ENCODE measurements around the gene HS3ST3B1.

HS3ST3B1 gene

GRCh38 chr17:14300575-14301278 lies at the start of gene HS3ST3B1:
TSS of gene HS3ST3B1 (plus strand) at chr17:14301081. CDS start at chr17:14301519, 438 bp downstream.
- TF ChIP-seq POLR2A (IDR thresholded peaks at IDR 0.05; ENCODE audit: low read length): no peak
- TF ChIP-seq GATA1 (IDR thresholded peaks at IDR 0.05; ENCODE audit: low read depth, low read length): no peak
- peak; percentile 92 to 93 for DNase-seq

GRCh38 chr17:14261406-14261805 lies 39.5 kb upstream of the HS3ST3B1 start:
- TF ChIP-seq POLR2A (IDR thresholded peaks at IDR 0.05; ENCODE audit: low read length): no peak
- TF ChIP-seq GATA1 (IDR thresholded peaks at IDR 0.05; ENCODE audit: low read depth, low read length): no peak
- DNase-seq: no peak

GRCh38 chr17:14268264-14268663 lies 32.6 kb upstream of the HS3ST3B1 start:
- TF ChIP-seq POLR2A (IDR thresholded peaks at IDR 0.05; ENCODE audit: low read length) (no peak), GATA1 (IDR thresholded peaks at IDR 0.05; ENCODE audit: low read depth, low read length) (no peak)
- no peak for DNase-seq

GRCh38 chr17:14269473-14269872 lies 31.4 kb upstream of the HS3ST3B1 start:
- DNase-seq: no peak
- TF ChIP-seq GATA1 (IDR thresholded peaks at IDR 0.05; ENCODE audit: low read depth, low read length): no peak
- no peak for TF ChIP-seq POLR2A (IDR thresholded peaks at IDR 0.05; ENCODE audit: low read length)

- no peak for DNase-seq
- TF ChIP-seq GATA1 (IDR thresholded peaks at IDR 0.05; ENCODE audit: low read depth, low read length) (no peak), POLR2A (IDR thresholded peaks at IDR 0.05; ENCODE audit: low read length) (no peak)
Measured at GRCh38 chr17:14270508-14270907, 30.4 kb upstream of the HS3ST3B1 start.

DNA sequence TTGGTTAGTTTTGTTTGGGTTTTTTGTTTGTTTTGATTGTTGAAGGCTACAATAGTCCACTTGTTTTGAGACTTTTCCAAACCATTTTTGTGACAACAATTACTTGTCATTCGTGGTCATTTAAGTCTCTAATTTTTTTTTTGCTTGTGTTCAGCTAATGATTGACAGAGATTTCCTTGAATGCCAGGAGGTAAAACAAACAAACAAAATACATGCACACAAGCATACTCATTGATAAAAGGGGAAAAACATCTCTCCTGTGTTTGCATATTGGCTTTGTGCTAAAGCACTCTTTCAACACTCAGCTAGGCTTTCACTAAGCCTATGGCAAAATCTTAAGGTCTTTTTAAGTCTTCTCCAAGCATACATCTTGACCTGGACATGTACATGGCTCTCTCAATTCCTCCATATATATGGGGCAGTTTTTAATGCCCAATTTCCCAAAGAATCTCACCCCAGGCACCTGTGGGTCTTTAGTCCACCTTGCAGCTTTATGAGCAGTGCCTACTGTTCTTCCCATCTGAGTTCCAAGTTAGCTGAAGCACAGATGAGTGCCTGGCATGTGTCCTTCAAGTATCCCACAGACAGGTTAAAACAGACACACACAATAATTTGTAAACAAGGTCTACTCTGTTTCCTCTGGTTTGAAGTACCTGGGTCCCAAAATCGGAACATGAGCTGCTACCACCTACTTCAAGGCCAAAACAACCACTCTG lies 24.2 kb upstream of the HS3ST3B1 start:
- DNase-seq: no peak
- TF ChIP-seq POLR2A (IDR thresholded peaks at IDR 0.05; ENCODE audit: low read length): no peak
- TF ChIP-seq GATA1 (IDR thresholded peaks at IDR 0.05; ENCODE audit: low read depth, low read length): no peak

- DNase-seq: no peak
- no peak for TF ChIP-seq GATA1 (IDR thresholded peaks at IDR 0.05; ENCODE audit: low read depth, low read length)
- no peak for TF ChIP-seq POLR2A (IDR thresholded peaks at IDR 0.05; ENCODE audit: low read length)
Measured at GRCh38 chr17:14281530-14281929, 19.4 kb upstream of the HS3ST3B1 start.

- DNase-seq: no peak
- TF ChIP-seq POLR2A (IDR thresholded peaks at IDR 0.05; ENCODE audit: low read length) (no peak), GATA1 (IDR thresholded peaks at IDR 0.05; ENCODE audit: low read depth, low read length) (no peak)
Measured at GRCh38 chr17:14282726-14283125, 18.2 kb upstream of the HS3ST3B1 start.

- no peak for DNase-seq
- TF ChIP-seq GATA1 (IDR thresholded peaks at IDR 0.05; ENCODE audit: low read depth, low read length) (no peak), POLR2A (IDR thresholded peaks at IDR 0.05; ENCODE audit: low read length) (no peak)
Measured at GRCh38 chr17:14289162-14289561, 11.7 kb upstream of the HS3ST3B1 start.

DNA sequence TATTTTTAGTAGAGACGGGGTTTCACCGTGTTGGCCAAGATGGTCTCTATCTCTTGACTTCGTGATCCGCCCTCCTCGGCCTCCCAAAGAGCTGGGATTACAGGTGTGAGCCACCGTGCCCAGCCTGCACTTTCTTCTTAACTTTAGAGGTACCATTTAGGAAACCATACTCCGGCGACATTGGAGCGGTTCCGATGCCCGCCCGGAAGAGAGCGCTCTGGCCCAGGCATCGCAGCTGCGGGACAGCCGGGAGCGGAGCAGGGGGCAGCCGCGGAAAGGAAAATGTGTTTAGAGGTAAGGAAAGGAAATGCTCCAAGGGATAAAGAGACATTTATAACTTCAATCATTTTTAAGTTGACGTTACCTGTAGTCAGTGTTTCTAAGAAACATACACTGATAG lies 6.0 kb upstream of the HS3ST3B1 start:
- no peak for DNase-seq
- TF ChIP-seq POLR2A (IDR thresholded peaks at IDR 0.05; ENCODE audit: low read length) (no peak), GATA1 (IDR thresholded peaks at IDR 0.05; ENCODE audit: low read depth, low read length) (no peak)

- no peak for TF ChIP-seq POLR2A (IDR thresholded peaks at IDR 0.05; ENCODE audit: low read length)
- no peak for TF ChIP-seq GATA1 (IDR thresholded peaks at IDR 0.05; ENCODE audit: low read depth, low read length)
- DNase-seq: no peak
Measured at GRCh38 chr17:14295676-14296075, 5.2 kb upstream of the HS3ST3B1 start.

- no peak for DNase-seq
- no peak for TF ChIP-seq GATA1 (IDR thresholded peaks at IDR 0.05; ENCODE audit: low read depth, low read length)
- TF ChIP-seq POLR2A (IDR thresholded peaks at IDR 0.05; ENCODE audit: low read length): no peak
Measured at GRCh38 chr17:14296166-14296910, 4.5 kb upstream of the HS3ST3B1 start.

GRCh38 chr17:14297161-14297851 lies 3.6 kb upstream of the HS3ST3B1 start:
- TF ChIP-seq POLR2A (IDR thresholded peaks at IDR 0.05; ENCODE audit: low read length) (no peak), GATA1 (IDR thresholded peaks at IDR 0.05; ENCODE audit: low read depth, low read length) (no peak)
- DNase-seq: no peak
